SU-DHL-6 (cell line): ENCODE measurements around the gene ACLY.

ENCODE experiments used
- CTCF ChIP-seq: fragments of 200-600 bp; sonication (generic); IDR thresholded peaks from one replicate; pipeline ENCODE4 v1.5.1; 2017; ENCODE audit warnings: antibody characterized with exemption, mild to moderate bottlenecking, low read length, moderate library complexity; ENCODE audit not compliant: insufficient read depth, poor library complexity, severe bottlenecking
- EZH2phosphoT487 ChIP-seq: fragments of 200-600 bp; sonication (generic), shearing (Covaris generic); conservative IDR thresholded peaks from 2 replicates; pipeline ENCODE4 v1.6.1; 2018; ENCODE audit warnings: mild to moderate bottlenecking, antibody characterized with exemption, low read length, moderate library complexity, mixed read lengths

GRCh38 chr17:41957869-41958439 is 39.2 kb upstream of the ACLY start:
- TF ChIP-seq CTCF (no peak), EZH2phosphoT487 (no peak)
